ENCODE data around the gene KRTAP10-8.

- TF ChIP-seq CTCF (IDR thresholded peaks at IDR 0.05) (no peak), POLR2A (IDR thresholded peaks at IDR 0.05) (no peak)
These were observed 5.2 kb downstream of the KRTAP10-8 start for GRCh38 chr21:44617071-44617501.

Measured in prostate gland (tissue), 2 donors.